HG03175 (cell line): Measurements from ENCODE around the gene USP21.
A peak's percentile ranks its signal among the peaks of the same experiment; 100 is the strongest.

Source experiments
- ATAC-seq: cut with Tn5 transposase; IDR thresholded peaks from one replicate; pipeline ENCODE4 v1.9.1; 2021; ENCODE audit warnings: mild to moderate bottlenecking, moderate library complexity; ENCODE audit not compliant: unreplicated experiment

Gene USP21

DNA sequence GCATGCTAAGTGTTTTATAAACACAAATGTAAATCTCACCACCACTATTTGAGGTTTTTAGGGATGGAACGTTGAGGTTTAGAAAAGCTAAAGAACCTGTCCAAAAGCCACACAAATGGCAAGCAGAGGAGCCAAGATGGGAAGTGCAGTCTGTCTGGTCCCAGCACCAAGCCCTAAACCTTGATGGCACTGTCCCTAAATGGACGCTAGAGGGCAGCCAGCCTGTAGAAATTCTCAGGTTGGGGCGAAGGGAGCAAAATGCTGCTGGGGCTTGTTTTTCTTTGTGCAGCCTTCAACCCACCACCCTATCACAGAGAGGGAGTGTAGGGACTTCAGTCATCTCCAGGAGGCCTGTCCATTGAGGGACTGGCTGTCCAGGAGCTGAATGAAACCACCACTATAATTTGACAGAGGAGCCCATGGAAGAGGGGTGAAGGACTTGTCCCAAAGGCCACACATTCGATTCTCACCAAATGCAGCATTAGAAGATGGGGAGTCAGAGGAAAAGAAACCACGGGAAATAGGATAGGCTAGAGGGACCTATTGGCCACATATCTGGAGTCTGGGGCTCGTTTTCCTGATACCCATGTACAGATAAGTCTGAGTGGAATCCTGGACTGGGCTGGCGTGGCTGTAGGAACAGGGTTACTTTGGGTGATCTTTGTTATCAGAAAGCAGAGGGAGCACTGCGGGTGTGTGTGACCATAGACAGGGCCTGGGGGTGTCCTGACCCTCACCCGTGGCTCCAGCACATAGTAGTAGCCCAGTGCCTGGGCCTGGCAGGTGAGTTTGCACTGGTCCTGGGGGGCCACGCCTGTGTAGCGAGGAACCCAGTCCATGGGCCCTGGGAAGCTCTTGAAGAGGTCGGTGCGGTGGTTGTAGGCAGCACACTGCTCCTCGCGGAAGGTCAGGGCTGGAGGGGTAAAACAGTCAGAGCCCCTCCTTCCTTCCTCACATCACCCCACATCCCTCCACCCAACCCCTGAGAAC lies 33.5 kb downstream of the USP21 start:
- ATAC-seq, result peak; percentile 73

DNA sequence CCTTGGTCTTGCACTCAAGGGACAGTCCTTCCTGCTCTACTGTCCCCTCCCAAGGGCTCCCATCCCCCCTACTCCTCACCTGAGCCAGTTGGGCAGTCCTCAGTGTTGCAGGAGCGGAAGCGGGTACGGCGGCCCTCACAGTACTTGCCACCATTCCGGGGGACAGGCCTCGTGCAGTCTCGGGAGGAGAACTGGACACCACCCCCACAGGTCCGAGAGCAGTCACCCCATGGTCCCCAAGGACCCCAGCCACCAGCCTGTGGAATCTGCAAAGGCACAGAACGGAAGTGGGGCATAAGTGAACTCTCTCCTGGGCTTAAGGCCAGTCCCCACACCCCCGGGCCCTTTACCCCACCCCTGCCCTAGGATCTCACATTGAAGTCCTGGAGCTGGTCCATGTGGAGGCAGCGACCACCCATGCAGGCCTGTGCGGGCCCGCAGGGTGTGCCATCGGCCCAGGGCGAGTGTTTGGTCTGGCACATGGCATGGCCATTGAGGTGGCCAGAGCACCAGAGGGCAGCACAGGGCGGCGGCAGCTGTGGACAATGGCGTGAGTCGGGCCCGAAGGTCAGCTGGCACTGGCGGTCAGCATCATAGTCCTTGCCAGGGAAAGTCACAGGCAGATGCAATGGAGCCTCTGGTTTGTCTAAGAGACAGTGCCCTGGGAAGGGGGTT lies 34.4 kb downstream of the USP21 start:
- ATAC-seq, result no peak

DNA sequence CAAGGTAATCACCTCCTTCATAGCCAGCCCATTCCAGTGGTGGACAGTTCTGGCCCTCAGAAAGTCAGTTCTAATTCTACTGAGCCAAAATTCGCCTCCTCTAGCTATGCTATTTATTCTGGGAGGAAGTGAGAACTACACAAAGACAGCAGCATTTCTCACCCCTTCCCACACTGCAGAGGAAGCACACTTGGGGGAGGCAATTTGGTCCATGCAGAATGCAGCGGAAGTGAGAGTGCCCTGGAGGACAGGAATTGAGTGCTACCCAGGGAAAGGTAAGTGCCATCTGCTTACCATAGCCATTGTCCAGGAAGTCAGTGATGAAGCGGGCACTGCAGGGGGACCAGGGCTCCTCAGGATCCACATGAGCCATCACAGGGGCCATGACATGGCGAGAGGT lies 35.9 kb downstream of the USP21 start:
- no peak for ATAC-seq

DNA sequence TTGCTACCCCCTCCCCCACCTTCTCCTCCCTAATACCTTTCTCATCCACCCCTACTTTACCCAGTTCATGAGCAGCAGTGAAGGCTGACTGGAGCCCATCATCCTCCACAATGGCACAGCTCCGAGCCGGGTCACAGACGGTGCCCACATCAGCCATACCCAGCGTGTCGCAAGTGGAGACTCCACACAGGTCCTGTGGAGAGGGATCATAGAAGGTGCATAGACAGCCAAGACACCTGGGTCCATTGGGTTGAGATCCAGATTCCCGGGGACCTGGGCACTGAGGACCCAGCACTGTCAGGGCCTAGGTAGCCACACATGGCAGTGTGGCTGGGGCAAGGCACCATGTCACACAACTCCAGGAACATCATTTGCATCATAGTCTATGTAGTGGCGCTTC lies 36.8 kb downstream of the USP21 start:
- ATAC-seq, result no peak

DNA sequence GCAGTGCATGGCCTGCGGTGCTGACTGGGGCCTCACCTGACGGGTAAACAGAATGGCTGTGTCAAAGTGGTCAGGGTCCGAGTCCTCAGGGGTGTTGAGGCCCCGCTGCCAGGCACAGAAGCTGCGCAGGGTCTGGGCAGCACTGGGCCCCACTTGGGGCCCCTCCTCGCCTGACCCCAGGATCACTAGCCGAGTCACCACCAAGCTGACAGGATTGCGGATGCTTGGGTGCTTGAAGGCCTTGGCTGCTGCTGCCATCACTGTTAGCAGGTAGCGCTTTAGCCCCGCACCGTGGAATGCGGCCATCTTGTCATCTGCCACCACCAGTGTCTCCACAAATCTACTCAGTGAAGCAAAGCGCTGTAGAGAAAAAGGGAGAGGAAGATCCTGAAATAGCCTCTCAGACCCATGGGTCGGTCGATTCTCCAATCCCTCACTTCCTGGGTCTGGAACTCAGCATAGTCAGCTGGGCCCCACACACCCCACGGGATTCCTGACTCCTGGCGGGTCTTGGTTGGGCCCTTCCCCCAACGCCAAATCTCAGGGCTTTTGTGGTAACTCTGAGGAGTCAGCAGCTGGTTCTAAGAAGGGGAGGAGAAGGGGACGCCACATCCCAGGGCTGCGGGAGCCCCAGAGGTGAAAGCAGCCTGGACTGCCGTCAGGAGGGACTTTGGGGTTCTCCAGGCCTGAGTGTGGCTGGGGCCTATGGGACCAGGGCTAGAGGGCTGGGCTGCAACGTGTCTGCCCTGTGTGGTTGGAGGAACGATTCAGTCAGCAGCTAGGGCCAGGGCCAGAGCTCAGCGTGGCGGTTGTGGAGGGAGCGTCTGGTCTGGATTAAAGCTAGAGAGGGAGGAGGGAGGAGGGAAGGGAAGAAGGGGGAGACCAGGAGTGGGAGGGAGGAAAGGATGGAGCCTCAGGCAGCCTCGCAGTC lies 37.5 kb downstream of the USP21 start:
- ATAC-seq, result no peak

DNA sequence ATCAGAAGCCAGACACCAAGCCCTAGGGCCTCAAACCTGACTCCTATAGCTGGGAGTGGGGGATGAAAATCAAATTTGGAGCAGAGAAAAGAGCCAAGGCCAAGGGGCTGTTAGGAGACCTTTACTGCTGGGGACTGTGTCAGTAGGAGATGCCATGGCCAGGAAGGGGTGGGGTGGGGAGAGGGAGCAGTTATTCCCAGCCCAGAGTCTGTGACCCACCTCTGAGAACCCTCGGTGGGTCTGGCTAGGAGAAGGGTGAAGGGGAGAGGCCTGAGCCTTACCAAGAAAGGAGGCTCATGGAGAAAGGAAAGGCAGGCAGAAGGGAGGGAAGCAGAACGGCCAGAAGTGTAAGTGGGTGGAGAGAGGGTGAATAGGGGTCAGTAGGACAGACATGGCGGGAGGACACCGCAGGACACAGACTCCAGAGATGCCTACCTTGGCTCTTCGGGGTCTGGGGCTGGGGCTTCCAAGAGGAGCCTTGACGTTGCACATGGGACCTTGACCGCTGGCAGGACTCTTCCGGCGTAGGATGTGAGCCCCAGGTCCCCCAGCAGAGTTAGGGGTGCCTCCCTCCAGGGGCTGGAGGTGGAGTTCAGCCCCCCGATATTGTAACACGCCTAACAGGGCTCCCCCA lies 38.4 kb downstream of the USP21 start:
- no peak for ATAC-seq

DNA sequence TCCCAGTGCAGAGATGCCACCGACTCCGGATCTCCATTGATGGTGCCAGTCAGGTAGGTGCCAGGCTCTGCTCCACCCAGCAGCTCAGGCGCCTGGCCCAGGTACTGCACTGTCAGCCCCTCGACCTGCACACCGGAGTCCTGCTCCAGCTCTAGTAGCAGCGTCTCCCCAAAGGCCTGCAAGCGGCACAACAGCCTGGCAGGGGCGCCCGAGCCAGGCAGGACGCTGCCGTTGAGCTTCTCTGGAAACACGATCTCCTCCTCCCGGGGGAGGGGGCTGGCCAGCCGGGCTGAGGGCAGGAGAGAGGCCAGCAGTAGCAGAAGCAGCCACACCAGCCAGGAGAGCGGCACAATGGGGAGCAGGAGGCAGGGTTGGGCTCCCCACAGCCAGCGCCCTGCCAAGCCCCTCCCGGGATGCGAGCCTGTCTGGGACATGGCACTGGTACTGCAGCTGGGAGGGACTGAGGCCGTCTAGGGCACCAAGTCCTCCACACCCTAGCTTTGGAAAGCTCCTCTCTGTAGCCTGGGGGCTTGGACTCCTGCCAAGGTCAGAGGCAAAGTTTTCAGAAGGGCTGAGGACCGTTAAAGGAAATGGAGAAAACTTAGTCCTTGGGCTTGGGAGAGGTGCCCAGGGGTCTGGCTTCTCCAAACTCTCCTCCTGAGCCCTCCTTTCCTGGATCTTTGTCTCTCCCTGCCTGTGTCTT lies 39.0 kb downstream of the USP21 start:
- no peak for ATAC-seq

DNA sequence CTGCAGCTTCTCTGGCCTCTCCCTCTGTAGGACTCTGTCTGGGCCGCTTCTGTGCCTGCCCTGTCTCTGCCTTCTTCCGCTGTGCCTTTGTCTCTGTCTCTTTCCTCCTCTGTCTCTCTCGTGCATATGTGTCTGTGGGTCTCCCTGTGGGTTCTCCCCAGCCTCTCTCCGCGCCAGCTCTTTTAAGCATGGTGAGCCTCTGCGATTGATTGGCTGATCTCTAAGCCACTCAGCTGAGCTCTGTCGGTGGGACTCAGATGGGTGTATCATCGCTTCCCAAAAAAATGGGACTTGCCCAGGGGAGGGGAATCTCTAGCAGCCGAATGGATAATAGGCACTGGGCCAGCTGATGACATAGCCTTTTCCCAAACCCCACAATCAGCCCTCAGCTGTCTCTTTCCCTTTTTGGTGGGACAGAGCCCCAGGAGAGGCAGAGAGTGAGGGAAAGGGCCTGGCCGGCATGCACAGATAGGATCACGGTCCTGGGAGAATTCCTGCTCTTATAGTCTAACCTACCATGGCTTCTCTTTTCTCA lies 39.7 kb downstream of the USP21 start, which contains the start of gene ADAMTS4:
TSS of gene ADAMTS4 (minus strand) at position 158 of the 535 bp plus-strand sequence. CDS start 427 bp downstream, outside the sequence.
- no peak for ATAC-seq

DNA sequence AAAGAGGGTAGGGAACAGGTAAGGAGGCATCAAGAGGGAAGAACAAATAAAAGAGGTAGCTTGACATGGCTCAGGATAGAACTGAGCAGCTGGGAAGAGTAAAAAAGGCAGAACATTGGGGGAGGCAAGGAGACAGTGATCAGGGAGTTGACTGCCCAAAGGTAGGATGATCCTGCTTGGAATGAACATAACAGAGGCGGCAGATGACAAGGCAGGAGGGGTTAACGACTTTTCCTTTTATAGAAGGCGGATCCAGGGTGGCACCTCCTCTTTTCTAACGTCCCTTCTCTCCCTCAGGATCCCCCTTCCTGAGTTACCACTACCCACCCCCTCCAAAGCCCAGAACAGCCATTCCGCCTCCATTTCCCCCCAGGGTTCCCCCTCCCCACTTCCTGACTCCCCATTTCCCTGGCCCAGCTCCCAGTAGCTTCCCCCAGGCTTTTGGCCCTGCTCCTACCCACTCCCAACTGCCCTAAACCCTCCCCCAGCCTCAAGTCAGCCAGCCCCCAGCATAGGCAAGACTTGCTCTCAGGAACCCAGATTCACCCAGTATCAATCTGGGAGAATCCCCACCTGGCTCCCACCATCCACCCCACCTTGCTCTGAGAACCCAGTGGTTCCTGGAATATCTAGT lies 40.3 kb downstream of the USP21 start:
- ATAC-seq, result no peak

DNA sequence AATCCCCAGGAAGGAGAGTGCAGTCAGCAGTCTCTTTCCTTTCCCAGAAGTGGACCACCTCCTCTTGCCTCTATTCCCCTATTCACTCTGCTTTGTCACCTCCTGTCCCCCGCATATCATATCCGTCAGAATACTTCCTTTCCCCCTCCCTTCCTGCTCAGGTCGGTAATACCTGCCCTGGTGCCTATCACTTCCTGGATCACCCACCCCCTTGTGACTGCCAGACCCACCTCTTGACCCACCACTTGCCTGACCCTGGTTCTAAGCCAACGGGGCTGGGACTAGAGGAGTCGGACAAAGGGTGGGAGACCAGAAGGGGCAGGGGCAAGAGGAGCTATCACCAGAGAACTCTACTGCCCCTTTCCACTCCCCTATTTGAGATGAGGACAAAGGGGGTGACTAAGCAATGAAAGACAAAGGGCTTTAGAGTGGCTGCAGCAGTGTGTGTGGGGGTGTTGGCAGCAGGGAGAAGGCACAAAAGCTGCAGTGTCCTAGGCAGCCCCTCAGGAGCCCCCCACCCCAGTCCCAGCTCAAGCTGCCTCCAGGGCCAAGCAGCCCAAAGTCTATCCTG lies 41.2 kb downstream of the USP21 start:
- ATAC-seq, result no peak

DNA sequence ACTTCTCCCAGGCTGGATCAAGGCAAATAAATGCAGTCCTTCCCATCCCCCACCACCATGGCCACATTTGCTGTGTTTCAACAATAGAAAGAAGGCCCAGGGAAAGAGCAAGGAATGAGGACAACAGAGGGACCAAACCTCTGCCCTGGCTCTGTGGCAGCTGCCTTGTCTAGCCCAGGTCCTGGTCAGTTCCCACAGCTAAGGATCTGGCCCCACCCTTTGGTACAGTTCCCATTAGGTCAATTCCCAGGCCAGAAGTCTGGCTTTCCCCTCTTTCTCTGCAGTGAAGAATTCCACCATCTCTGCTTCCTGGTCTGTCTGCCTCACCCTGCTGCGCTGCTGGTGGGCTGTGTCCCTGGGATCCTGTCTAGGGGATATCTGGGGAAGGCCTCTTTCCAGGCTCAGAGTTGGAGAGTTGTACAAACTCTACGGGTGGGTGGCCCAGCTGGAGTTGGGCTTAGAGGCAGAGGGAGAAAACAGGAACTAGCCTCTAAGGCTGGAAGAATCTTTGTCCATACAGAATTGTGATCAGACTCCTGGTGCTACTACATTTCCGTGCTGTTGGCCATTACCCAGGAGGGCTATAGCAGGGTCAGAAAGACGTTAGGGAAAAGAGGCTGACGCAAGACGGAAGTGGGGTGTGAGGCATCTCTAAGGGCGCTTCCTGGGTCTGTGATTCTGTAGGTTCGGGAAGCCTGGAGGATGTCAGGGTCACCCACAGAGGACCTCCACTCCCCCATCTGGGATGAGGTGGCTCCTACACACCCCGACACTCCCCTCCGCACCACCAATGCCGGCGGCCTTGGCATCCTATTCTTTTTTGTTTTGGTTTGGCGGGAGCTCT lies 41.9 kb downstream of the USP21 start:
- no peak for ATAC-seq

DNA sequence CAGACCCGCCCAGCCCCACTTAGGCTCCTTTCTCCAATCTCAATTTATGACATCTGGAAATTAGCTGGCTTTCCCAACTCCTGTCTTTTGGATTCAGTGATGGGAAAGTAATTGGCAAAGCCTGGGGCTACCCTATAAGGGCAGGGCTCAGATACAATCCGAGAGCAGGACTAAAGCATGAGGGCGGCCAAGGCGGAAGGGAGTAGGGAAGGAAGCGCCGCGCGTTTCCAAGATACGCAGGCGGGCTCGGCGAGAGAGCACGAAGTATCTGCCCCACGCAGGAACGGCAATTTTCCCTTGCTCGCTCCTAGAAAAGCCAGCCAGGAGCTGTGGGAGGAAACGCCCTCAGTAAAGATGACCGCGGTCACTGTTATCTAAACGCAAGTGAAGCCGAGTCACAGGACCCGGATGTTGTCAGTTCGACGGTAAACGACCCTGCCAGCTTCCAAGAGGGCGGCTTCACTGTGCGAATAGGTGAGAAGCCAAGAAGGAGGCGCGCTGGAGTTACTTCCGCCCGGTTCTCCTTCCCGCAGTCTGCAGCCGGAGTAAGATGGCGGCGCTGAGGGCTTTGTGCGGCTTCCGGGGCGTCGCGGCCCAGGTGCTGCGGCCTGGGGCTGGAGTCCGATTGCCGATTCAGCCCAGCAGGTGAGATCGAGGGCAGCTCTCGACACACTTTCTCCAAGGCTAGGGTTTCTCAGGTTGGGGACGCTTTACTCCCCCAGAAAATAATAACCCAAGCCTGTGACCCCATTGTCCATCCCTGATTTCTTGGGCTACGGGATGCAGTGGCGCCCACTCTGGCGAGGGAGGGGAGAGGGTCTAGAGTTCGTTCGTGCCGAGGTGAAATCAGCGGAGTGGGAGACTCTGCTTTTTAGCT lies 42.8 kb downstream of the USP21 start, which contains the start of gene NDUFS2:
TSS of gene NDUFS2 (plus strand) at position 532 of the 877 bp plus-strand sequence. CDS start at position 551, 19 bp downstream.
- peak; percentile 98 for ATAC-seq

DNA sequence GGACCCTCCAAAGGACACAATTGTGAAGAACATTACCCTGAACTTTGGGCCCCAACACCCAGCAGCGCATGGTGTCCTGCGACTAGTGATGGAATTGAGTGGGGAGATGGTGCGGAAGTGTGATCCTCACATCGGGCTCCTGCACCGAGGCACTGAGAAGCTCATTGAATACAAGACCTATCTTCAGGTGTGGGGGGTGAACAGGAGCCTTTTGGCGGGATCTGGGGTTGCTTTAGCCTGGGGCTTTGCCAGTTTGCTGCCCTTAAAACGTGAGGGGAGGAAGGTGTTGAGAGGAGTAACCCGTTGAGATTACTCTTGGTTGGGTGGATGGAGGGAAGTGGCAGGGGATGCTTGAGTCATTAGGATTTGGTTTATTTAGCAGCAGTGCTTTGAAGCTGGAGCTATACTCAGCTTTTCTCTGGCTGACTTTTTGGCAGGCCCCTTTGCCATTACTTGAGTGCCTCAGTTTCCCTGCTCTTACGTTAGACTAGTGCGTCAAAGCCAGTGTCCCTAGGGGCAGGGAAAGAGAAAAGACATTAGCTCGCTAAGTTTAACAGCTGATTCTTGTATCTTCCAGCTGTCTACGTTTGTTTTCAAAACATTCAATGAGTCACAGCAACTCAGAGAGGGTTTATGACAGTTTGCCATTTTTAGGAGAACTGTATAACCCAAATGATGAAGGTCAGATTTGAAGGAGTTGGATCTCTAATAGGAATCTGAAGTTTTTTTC lies 47.3 kb downstream of the USP21 start:
- ATAC-seq, result no peak

DNA sequence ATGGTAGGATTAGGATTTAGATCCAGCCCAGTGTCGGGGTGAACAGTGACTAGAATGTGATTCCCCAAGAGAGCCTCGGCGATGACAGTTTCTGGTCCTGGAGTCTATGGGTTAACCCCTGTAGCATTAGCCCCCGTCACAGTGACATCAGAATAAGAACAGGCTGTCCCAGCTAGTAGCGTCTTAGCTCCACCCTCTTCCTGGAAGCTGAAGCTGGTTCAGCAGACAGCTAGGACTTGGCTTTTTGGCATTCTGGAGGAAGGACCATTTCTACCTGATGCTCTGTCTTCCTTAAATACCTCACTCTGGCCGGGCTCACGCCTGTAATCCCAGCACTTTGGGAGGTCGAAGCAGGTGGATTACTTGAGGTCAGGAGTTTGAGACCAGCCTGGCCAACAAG lies 47.9 kb downstream of the USP21 start:
- no peak for ATAC-seq

DNA sequence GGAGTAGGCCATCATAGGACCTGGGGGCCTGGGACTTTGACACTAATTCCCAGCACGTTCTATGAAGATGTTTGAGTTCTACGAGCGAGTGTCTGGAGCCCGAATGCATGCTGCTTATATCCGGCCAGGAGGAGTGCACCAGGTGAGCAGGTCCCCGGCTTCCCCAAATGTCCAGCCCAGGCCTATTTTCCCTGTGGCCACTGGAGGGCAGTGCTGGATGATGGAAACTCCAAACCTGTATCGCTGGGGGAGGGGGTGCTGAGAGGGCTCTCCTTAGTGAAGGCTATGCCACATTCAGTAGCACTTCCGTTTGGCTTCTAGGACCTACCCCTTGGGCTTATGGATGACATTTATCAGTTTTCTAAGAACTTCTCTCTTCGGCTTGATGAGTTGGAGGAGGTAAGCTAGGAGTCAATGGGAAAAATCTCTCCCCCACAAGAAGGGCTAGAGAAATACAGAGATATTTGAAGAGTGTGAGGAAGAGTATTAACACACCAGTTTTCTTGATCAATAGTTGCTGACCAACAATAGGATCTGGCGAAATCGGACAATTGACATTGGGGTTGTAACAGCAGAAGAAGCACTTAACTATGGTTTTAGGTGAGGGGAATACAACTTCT lies 50.6 kb downstream of the USP21 start:
- peak; percentile 61 for ATAC-seq

DNA sequence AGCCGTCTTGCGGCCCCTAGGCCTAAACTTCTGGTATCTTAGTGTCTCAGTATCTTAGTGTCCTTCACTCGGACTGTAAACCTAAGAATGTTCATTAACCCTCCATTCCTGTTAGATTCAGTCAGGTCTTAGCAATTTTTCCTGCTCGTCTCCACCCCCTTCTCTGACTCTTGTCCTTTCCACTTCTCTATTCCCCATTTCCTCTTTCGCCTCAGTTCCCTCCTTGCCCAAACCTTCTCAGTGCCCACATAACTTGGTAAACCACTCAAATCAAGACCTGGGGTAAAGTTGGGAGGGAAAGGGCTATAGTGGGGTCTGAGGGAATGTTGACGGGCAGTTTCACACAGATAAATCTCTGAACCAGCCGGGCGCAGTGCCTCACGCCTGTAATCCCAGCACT lies 55.1 kb downstream of the USP21 start:
- ATAC-seq, result no peak
